SK-N-MC (cell line): ENCODE results near the gene MEN1.

Experiments used
- DNase-seq: peaks from one replicate; pipeline ENCODE4 v3.0.0-alpha.2; 2011; ENCODE audit warnings: low read depth, low spot score
- H3K27ac ChIP-seq: fragments of 200-600 bp; sonication (generic); 2 replicates; pipeline ENCODE4 v1.5.1; 2016; ENCODE audit warnings: mixed run types
- H3K36me3 ChIP-seq: fragments of 200-600 bp; sonication (generic); 2 replicates; pipeline ENCODE4 v1.6.1; 2017; ENCODE audit warnings: antibody characterized with exemption, low read length, mixed read lengths; ENCODE audit not compliant: insufficient read depth
- H3K4me3 ChIP-seq: fragments of 200-600 bp; sonication (generic); 2 replicates; pipeline ENCODE4 v1.5.1; 2016
- H3K9ac ChIP-seq: fragments of 200-600 bp; sonication (generic); 2 replicates; pipeline ENCODE4 v1.8.0; 2017; ENCODE audit warnings: mixed run types, mixed read lengths; ENCODE audit not compliant: insufficient read length
- H3K9me3 ChIP-seq: fragments of 200-600 bp; sonication (generic); 2 replicates; pipeline ENCODE4 v1.6.1; 2017; ENCODE audit warnings: low read depth, mild to moderate bottlenecking, antibody characterized with exemption, low read length, moderate library complexity, mixed read lengths
- EZH2 ChIP-seq: fragments of 200-600 bp; sonication (generic); IDR thresholded peaks from one replicate; pipeline ENCODE4 v1.6.1; 2017; ENCODE audit warnings: antibody characterized with exemption
- FOXP2 ChIP-seq: optimal IDR thresholded peaks from 2 replicates; pipeline ENCODE3; 2011; ENCODE audit warnings: mild to moderate bottlenecking, moderate library complexity; ENCODE audit not compliant: insufficient read depth; ENCODE audit errors: extremely low read length, control extremely low read depth
- POLR2AphosphoS5 ChIP-seq: IDR thresholded peaks from 2 replicates; pipeline ENCODE4 v1.6.1; 2012; ENCODE audit warnings: mild to moderate bottlenecking, low read depth, low read length, borderline replicate concordance

MEN1 gene

GRCh38 chr11:64854534-64855502, 44.5 kb upstream of the MEN1 start:
- no peak overlapping the region for H3K27ac ChIP-seq
- TF ChIP-seq EZH2 (no peak), FOXP2 (no peak), POLR2AphosphoS5 (no peak)
- no peak overlapping the region for H3K9ac ChIP-seq
- no peaks in the 10 kb centered on the region for H3K9me3 ChIP-seq
- DNase-seq: no peak
- no peak overlapping the region for H3K4me3 ChIP-seq
- H3K36me3 ChIP-seq: no peaks in the 10 kb centered on the region

- no peak for DNase-seq
- no peak overlapping the region for H3K27ac ChIP-seq
- no peaks in the 10 kb centered on the region for H3K9me3 ChIP-seq
- H3K9ac ChIP-seq: no peak overlapping the region
- no peak for TF ChIP-seq FOXP2
- TF ChIP-seq EZH2: no peak
- TF ChIP-seq POLR2AphosphoS5: no peak
- H3K36me3 ChIP-seq: no peaks in the 10 kb centered on the region
- no peak overlapping the region for H3K4me3 ChIP-seq
These were observed 43.8 kb upstream of the MEN1 start for GRCh38 chr11:64854157-64854533.

- DNase-seq: no peak
- H3K4me3 ChIP-seq: no peak overlapping the region
- H3K9ac ChIP-seq: no peak overlapping the region
- no peaks in the 10 kb centered on the region for H3K36me3 ChIP-seq
- no peaks in the 10 kb centered on the region for H3K9me3 ChIP-seq
- TF ChIP-seq EZH2: no peak
- TF ChIP-seq POLR2AphosphoS5: no peak
- TF ChIP-seq FOXP2: no peak
- H3K27ac ChIP-seq: no peak overlapping the region
These were observed 43.4 kb upstream of the MEN1 start for GRCh38 chr11:64853709-64854108.

- Histone ChIP-seq H3K9ac (no peak overlapping the region), H3K4me3 (no peak overlapping the region), H3K27ac (no peak overlapping the region), H3K36me3 (no peaks in the 10 kb centered on the region), H3K9me3 (no peaks in the 10 kb centered on the region)
- TF ChIP-seq POLR2AphosphoS5 (no peak), FOXP2 (no peak), EZH2 (no peak)
- DNase-seq: no peak
These were observed 42.6 kb upstream of the MEN1 start for GRCh38 chr11:64852804-64853509.

GRCh38 chr11:64851831-64852351, 41.5 kb upstream of the MEN1 start:
- no peak overlapping the region for H3K9ac ChIP-seq

GRCh38 chr11:64850979-64851567, 40.7 kb upstream of the MEN1 start:
- DNase-seq: no peak
- no peak for TF ChIP-seq POLR2AphosphoS5
- no peak for TF ChIP-seq FOXP2
- no peak for TF ChIP-seq EZH2
- H3K36me3 ChIP-seq: no peaks in the 10 kb centered on the region
- no peak overlapping the region for H3K27ac ChIP-seq
- no peaks in the 10 kb centered on the region for H3K9me3 ChIP-seq
- no peak overlapping the region for H3K9ac ChIP-seq
- H3K4me3 ChIP-seq: no peak overlapping the region

More at GRCh38 chr11:64851831-64852351, 41.5 kb upstream of the MEN1 start:
- H3K9me3 ChIP-seq: no peaks in the 10 kb centered on the region
- no peaks in the 10 kb centered on the region for H3K36me3 ChIP-seq
- H3K27ac ChIP-seq: no peak overlapping the region
- H3K4me3 ChIP-seq: no peak overlapping the region
- DNase-seq: no peak
- TF ChIP-seq EZH2 (no peak), FOXP2 (no peak)

GRCh38 chr11:64849598-64850356, 39.4 kb upstream of the MEN1 start:
- Histone ChIP-seq H3K36me3 (no peaks in the 10 kb centered on the region), H3K9ac (no peak overlapping the region), H3K9me3 (no peaks in the 10 kb centered on the region), H3K4me3 (no peak overlapping the region), H3K27ac (no peak overlapping the region)
- TF ChIP-seq FOXP2: no peak
- TF ChIP-seq POLR2AphosphoS5: no peak
- DNase-seq: no peak
